HEK293 (cell line): Measurements from ENCODE around the gene GAS5.

ENCODE experiments used
- REPIN1 ChIP-seq: fragments of 450-650 bp; formaldehyde crosslinking; IDR thresholded peaks from 2 replicates; pipeline ENCODE4 v1.5.1; 2017; ENCODE audit warnings: missing biosample characterization, missing genetic modification characterization, low read depth
- TF ChIP-seq, protein P1 (sequence below): fragments of 450-650 bp; formaldehyde crosslinking; IDR thresholded peaks from 2 replicates; pipeline ENCODE4 v1.5.1; 2016; ENCODE audit warnings: missing biosample characterization, missing genetic modification characterization

DNA sequence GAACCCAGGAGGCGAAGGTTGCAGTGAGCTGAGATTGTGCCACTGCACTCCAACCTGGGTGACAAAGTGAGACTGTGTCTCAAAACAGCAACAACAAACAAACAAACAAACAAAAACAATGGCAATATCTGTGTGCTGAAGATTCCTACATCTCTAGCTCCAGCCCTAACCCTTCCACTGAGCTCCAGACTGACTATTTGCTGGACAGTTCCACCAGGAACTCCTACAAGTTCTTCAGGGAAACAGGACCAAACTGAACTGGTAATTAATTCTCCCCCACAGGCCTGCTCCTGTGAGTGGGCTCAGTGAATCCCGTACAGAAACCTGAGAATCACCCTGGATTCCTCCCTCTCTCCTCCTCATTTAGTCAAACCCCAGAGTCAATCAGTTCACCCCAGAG lies 47.8 kb upstream of the GAS5 start:
- no peak for TF ChIP-seq REPIN1 (tag by site-specific recombination)
- TF ChIP-seq, protein P1, sequence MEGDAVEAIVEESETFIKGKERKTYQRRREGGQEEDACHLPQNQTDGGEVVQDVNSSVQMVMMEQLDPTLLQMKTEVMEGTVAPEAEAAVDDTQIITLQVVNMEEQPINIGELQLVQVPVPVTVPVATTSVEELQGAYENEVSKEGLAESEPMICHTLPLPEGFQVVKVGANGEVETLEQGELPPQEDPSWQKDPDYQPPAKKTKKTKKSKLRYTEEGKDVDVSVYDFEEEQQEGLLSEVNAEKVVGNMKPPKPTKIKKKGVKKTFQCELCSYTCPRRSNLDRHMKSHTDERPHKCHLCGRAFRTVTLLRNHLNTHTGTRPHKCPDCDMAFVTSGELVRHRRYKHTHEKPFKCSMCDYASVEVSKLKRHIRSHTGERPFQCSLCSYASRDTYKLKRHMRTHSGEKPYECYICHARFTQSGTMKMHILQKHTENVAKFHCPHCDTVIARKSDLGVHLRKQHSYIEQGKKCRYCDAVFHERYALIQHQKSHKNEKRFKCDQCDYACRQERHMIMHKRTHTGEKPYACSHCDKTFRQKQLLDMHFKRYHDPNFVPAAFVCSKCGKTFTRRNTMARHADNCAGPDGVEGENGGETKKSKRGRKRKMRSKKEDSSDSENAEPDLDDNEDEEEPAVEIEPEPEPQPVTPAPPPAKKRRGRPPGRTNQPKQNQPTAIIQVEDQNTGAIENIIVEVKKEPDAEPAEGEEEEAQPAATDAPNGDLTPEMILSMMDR (tag by site-specific recombination), result no peak
